Measurements from ENCODE around the gene FARS2. TPM values are rescaled to one million over a fixed set of nuclear protein-coding genes. Genes with fewer than 3 reads are reported as not detected.
"Not testable (repeated sequence)": the region's sequence is repeated elsewhere in the genome, so short reads cannot be mapped to it uniquely, and the experiment has no call there.

FARS2 gene
- total RNA-seq, 4 donors from 2014 or later = 16.4 to 26.1 (median 21.4) TPM

DNA sequence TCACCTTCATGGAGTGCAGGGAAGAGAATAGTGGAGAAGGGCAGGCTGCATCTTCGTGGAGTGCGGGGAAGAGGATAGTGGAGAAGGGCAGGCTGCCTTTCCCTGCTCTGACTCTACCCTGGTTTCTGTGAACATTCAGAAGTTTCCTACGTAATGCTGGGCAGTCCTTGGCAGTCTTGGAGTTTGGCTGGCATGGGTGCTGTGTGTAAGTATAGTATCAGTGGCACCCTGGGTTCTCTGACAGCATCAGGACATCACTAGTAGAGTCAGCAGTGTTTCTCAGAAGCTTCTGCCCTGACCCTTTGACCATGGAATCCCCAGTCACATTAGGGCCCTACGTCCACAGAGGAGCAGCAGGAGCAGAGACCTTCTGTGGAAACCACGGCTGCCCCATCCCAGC lies 392.5 kb downstream of the FARS2 start:
- Histone ChIP-seq H3K27me3 (no peaks in the 10 kb centered on the region), H3K4me1 (no peaks in the 10 kb centered on the region), H3K9me3 (no peaks in the 10 kb centered on the region), H3K36me3 (peaks cover 0 to 11% (median 0%) of the 10 kb centered on the region in 3 donors), H3K27ac (no peak overlapping the region), H3K4me3 (no peak overlapping the region)
- TF ChIP-seq, protein P1, sequence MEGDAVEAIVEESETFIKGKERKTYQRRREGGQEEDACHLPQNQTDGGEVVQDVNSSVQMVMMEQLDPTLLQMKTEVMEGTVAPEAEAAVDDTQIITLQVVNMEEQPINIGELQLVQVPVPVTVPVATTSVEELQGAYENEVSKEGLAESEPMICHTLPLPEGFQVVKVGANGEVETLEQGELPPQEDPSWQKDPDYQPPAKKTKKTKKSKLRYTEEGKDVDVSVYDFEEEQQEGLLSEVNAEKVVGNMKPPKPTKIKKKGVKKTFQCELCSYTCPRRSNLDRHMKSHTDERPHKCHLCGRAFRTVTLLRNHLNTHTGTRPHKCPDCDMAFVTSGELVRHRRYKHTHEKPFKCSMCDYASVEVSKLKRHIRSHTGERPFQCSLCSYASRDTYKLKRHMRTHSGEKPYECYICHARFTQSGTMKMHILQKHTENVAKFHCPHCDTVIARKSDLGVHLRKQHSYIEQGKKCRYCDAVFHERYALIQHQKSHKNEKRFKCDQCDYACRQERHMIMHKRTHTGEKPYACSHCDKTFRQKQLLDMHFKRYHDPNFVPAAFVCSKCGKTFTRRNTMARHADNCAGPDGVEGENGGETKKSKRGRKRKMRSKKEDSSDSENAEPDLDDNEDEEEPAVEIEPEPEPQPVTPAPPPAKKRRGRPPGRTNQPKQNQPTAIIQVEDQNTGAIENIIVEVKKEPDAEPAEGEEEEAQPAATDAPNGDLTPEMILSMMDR (IDR thresholded peaks at IDR 0.05) = no peak
- TF ChIP-seq POLR2A (IDR thresholded peaks at IDR 0.05) = no peak
- TF ChIP-seq EP300 (IDR thresholded peaks at IDR 0.05) = no peak
- DNase-seq (ENCODE audit: low spot score in 2 of 2) = no peak
- 74 to 91% methylated on average over 5 of the region's 5 CpGs for WGBS, 2 donors

DNA sequence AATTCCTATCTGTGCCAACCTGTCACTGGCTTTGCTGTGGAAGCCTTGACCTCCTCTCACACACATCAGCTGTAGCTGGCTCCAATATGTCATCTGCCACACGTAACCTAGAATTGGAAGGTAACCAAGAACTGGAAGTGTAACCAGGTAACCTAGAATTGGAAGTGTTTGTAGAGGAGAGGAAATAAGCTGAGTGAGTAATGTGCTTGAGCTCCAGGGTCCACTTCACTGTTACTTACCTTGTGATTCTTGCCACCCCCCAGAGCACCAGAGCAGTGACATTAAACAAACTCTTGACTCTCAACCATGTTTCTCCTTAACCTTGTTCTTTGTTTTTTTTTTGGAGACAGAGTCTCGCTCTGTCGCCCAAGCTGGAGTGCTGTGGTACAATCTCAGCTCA lies 394.9 kb downstream of the FARS2 start:
- whole genome bisulfite sequencing, 2 donors = 99% methylated on average over 3 of the region's 3 CpGs
- TF ChIP-seq EP300 (IDR thresholded peaks at IDR 0.05) (no peak), POLR2A (IDR thresholded peaks at IDR 0.05) (no peak)
- TF ChIP-seq, protein P1 (IDR thresholded peaks at IDR 0.05) = no peak
- no peak overlapping the region for H3K4me3 ChIP-seq
- H3K4me1 ChIP-seq = no peaks in the 10 kb centered on the region
- H3K27me3 ChIP-seq = no peaks in the 10 kb centered on the region
- DNase-seq (ENCODE audit: low spot score in 2 of 2) = no peak
- peaks cover 0 to 11% (median 0%) of the 10 kb centered on the region in 3 donors for H3K36me3 ChIP-seq
- no peak overlapping the region for H3K27ac ChIP-seq
- H3K9me3 ChIP-seq = no peaks in the 10 kb centered on the region

DNA sequence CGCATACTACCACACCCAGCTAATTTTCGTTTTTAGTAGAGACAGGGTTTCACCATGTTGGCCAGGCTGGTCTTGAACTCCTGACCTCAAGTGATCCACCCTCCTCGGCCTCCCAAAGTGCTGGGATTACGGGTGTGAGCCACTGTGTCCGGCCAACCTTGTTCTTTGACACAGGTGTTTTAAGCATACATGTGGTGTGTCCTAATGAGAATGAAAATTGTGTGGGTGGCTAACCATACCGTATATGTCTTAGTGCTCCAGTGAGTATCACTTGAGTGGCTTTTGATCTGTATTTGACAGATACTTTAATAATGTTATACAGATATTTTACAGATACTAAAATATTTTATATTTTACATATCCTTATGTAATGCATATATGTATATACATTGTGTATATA lies 395.4 kb downstream of the FARS2 start:
- not testable (repeated sequence) for H3K27me3 ChIP-seq; DNase-seq (ENCODE audit: low spot score in 2 of 2); H3K27ac ChIP-seq; H3K9me3 ChIP-seq; H3K4me1 ChIP-seq; H3K4me3 ChIP-seq
- 95 to 97% methylated on average over 6 of the region's 6 CpGs for WGBS, 2 donors
- H3K36me3 ChIP-seq = peaks cover 0 to 11% (median 0%) of the 10 kb centered on the region in 3 donors

DNA sequence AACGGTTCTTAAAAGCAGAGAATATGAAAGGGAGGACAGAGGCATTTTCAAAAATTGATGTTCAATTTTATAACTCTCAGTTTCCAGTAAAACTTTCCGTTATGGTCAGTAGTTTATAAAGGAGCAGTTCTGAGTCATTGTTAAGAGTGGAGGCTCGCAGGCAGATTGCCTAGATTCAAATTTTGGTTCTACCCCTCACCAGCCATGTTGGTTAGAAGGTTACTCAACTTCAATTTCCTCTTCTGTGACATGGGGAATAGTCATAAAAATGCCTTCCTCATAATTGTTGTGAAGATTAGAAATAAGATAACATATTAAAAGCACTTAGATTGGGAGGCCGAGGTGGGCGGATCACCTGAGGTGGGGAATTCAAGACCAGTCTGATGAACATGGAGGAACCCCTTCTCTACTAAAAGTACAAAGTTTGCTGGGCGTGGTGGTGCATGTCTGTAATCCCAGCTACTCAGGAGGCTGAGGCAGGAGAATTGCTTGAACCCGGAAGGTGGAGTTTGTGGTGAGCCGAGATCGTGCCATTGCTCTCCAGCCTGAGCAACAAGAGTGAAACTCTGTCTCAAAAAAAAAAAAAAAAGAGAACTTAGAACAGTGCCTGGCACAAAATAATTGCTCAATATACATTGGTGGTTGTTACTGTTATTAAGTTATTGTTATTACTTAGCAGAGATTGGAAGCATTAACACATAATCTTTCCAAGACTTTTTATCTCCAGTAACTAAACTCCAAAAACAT lies 396.5 kb downstream of the FARS2 start:
- no peaks in the 10 kb centered on the region for H3K9me3 ChIP-seq
- WGBS, 2 donors = 83 to 93% methylated on average over 9 of the region's 9 CpGs
- peaks cover 0 to under 1% (median 0%) of the 10 kb centered on the region in 3 donors for H3K36me3 ChIP-seq
- DNase-seq (ENCODE audit: low spot score in 2 of 2) = no peak
- H3K27ac ChIP-seq = no peak overlapping the region
- TF ChIP-seq POLR2A (IDR thresholded peaks at IDR 0.05) (no peak), EP300 (IDR thresholded peaks at IDR 0.05) (no peak)
- TF ChIP-seq, protein P1 (IDR thresholded peaks at IDR 0.05) = no peak
- no peaks in the 10 kb centered on the region for H3K4me1 ChIP-seq
- H3K27me3 ChIP-seq = no peaks in the 10 kb centered on the region
- H3K4me3 ChIP-seq = no peak overlapping the region

DNA sequence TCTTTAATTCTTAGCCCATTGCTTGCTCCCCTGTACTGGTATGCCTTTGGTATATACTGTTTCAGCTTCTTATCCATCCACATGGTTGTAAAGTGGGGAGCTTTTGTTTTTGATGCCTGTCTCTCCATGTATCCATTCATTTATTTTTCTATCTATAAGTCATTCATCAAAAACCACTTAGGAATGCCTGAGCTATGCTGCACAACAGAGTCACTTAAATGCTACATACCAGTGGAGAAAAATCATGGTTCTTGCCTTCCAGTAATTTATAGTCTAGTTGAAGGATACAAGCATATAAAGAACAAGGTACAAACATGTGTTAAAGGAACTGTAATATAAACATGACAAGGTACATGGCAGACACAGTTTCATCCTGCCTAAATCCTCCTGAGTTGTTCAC lies 398.2 kb downstream of the FARS2 start:
- no peaks in the 10 kb centered on the region for H3K27me3 ChIP-seq
- H3K9me3 ChIP-seq = no peaks in the 10 kb centered on the region
- no peaks in the 10 kb centered on the region for H3K4me1 ChIP-seq
- TF ChIP-seq POLR2A (IDR thresholded peaks at IDR 0.05) (no peak), EP300 (IDR thresholded peaks at IDR 0.05) (no peak)
- TF ChIP-seq, protein P1 (IDR thresholded peaks at IDR 0.05) = no peak
- H3K36me3 ChIP-seq = no peaks in the 10 kb centered on the region
- H3K4me3 ChIP-seq = no peak overlapping the region
- no peak for DNase-seq (ENCODE audit: low spot score in 2 of 2)
- H3K27ac ChIP-seq = no peak overlapping the region
